Measurements from ENCODE around the gene ZBTB5.

DNA sequence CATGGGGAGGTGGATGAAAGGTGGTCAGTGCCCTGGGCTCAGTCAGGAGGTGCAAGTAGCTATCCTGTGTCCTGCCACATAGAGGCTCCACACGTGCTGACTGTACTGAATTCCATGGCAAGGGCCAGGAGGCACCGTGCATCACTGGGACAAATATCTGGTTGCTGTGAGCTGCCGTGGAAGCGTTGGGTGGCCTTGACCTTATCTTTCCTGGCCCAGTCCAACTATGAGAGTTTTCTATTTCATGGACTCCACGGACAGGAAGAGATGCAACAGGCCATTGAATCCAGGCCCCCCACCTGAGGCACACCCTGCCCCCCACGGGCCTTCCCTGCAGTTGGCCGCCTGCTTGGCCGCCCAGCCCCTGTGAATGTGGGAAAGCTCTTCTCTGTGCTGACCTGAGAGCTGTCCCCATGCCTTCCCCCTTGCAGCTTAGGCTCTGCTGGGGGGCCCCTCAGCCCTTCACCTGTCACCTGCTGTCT is 41.0 kb downstream of the ZBTB5 start:
- TF ChIP-seq POLR2A (IDR thresholded peaks at IDR 0.05), result no peak
- TF ChIP-seq, protein P1, sequence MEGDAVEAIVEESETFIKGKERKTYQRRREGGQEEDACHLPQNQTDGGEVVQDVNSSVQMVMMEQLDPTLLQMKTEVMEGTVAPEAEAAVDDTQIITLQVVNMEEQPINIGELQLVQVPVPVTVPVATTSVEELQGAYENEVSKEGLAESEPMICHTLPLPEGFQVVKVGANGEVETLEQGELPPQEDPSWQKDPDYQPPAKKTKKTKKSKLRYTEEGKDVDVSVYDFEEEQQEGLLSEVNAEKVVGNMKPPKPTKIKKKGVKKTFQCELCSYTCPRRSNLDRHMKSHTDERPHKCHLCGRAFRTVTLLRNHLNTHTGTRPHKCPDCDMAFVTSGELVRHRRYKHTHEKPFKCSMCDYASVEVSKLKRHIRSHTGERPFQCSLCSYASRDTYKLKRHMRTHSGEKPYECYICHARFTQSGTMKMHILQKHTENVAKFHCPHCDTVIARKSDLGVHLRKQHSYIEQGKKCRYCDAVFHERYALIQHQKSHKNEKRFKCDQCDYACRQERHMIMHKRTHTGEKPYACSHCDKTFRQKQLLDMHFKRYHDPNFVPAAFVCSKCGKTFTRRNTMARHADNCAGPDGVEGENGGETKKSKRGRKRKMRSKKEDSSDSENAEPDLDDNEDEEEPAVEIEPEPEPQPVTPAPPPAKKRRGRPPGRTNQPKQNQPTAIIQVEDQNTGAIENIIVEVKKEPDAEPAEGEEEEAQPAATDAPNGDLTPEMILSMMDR (IDR thresholded peaks at IDR 0.05), result no peak
